BLaER1 (cell line): ENCODE results near the gene SLC13A5.
A peak's percentile ranks its signal among the peaks of the same experiment; 100 is the strongest.
"Not testable (repeated sequence)": the region's sequence is repeated elsewhere in the genome, so short reads cannot be mapped to it uniquely, and the experiment has no call there.

ENCODE experiments used
- H3K27ac ChIP-seq: shearing (Covaris generic); formaldehyde crosslinking; 2 replicates; pipeline ENCODE4 v1.8.1; 2022
- H3K27me3 ChIP-seq: shearing (Covaris generic); formaldehyde crosslinking; 2 replicates; pipeline ENCODE4 v1.8.1; 2022
- H3K36me3 ChIP-seq: shearing (Covaris generic); formaldehyde crosslinking; 2 replicates; pipeline ENCODE4 v1.8.1; 2022
- H3K4me1 ChIP-seq: shearing (Covaris generic); formaldehyde crosslinking; 2 replicates; pipeline ENCODE4 v1.8.1; 2022
- H3K4me2 ChIP-seq: shearing (Covaris generic); formaldehyde crosslinking; 2 replicates; pipeline ENCODE4 v1.8.1; 2022
- H3K4me3 ChIP-seq: shearing (Covaris generic); formaldehyde crosslinking; 2 replicates; pipeline ENCODE4 v1.8.1; 2022
- H3K9ac ChIP-seq: shearing (Covaris generic); formaldehyde crosslinking; 2 replicates; pipeline ENCODE4 v1.8.1; 2022
- H3K9me3 ChIP-seq: shearing (Covaris generic); formaldehyde crosslinking; 2 replicates; pipeline ENCODE4 v1.8.1; 2022
- H4K20me1 ChIP-seq: shearing (Covaris generic); formaldehyde crosslinking; 2 replicates; pipeline ENCODE4 v1.8.1; 2022
- Cebpa-rat ChIP-seq: shearing (Covaris generic); IDR thresholded peaks from 2 replicates; pipeline ENCODE4 v1.8.1; 2022

The SLC13A5 gene

DNA sequence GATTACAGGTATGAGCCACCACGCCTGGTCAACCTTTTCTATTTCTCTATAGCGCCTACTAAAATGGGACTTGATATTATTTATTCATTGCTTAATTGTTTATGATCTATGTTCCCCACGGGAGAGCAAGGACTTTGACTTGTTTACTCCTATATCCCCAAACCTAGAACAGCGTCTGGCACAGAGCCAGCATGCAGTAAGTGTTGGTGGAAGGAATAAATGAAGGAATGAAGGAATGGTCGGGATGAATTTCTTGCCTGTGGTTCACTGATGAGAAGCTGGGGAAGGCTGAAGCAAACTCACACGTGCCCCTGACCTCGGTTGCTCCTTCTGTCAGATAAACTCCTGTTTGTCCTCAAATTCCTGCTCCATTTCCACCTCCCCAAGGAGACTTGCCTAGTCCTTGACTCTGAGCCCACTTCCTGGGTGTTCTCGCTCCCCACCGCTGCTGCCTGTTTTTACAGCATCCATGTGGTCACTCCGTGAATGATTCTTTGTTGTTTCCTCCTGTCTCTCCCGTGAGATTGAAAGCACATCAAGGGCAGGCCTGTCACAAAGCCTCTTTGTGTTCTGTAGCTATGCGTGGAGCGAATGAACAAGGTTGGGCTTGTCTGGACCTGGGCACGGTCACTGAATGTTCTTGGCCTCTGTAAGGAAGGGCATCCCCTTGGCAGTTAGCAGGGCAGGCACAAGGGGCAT lies 44.3 kb downstream of the SLC13A5 start:
- no peaks in the 10 kb centered on the region for H3K9me3 ChIP-seq
- no peaks in the 10 kb centered on the region for H3K36me3 ChIP-seq
- no peak overlapping the region for H3K9ac ChIP-seq
- H3K4me2 ChIP-seq = no peak overlapping the region
- no peak overlapping the region for H3K27ac ChIP-seq
- H4K20me1 ChIP-seq = peaks cover 5% of the 10 kb centered on the region; the same call in 1 of the 2 replicates
- peaks cover 25% of the 10 kb centered on the region for H3K4me1 ChIP-seq
- no peaks in the 10 kb centered on the region for H3K27me3 ChIP-seq
- TF ChIP-seq Cebpa-rat = no peak
- no peak overlapping the region for H3K4me3 ChIP-seq

DNA sequence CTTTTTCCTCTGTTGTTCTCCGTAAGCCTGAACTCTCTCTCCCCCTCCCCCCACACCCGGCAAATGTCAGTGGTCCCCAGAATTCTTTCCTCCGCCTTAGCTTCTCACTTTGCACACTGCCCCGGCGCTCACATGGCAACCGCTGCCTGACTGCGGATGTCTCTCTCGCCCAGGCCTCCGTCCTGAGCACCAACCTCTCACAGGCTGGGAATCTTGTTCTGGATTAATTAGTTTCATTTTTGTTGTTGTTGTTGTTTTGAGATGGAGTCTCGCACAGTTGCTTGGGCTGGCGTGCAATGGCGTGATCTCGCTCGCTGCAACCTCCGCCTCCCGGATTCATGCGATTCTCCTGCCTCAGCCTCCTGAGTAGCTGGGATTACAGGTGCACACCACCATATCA lies 45.0 kb downstream of the SLC13A5 start:
- Histone ChIP-seq H3K9me3 (no peaks in the 10 kb centered on the region), H3K36me3 (no peaks in the 10 kb centered on the region), H4K20me1 (peaks cover 5% of the 10 kb centered on the region; the same call in 1 of the 2 replicates), H3K4me2 (peak overlapping the region; percentile 72), H3K9ac (no peak overlapping the region), H3K4me3 (no peak overlapping the region), H3K4me1 (peaks cover 25% of the 10 kb centered on the region), H3K27ac (no peak overlapping the region), H3K27me3 (no peaks in the 10 kb centered on the region)
- no peak for TF ChIP-seq Cebpa-rat

DNA sequence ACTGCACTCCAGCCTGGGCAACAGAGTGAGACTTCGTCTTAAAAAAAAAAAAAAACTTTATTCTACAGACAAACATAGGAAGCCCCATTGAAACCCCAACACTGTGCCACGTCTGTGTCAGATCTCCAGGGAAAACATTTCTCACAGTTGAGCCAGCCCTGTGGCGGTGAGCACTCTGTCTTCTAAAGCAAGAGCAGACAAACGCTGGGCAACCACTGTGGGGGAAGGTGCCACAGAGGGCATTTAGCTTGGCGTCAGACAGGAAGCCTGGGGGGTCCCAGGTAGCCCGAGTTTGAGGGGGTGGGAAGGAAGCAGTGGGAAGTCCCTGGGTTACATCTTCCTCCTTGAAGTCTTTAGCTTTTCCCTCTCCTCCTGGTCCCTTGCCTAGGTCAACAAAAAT lies 45.7 kb downstream of the SLC13A5 start:
- no peak overlapping the region for H3K4me3 ChIP-seq
- H3K9ac ChIP-seq = no peak overlapping the region
- no peak overlapping the region for H3K27ac ChIP-seq
- H3K4me1 ChIP-seq = peaks cover 25% of the 10 kb centered on the region
- no peaks in the 10 kb centered on the region for H3K9me3 ChIP-seq
- peak overlapping the region; percentile 72 for H3K4me2 ChIP-seq
- H3K27me3 ChIP-seq = no peaks in the 10 kb centered on the region
- peaks cover 5% of the 10 kb centered on the region; the same call in 1 of the 2 replicates for H4K20me1 ChIP-seq
- no peak for TF ChIP-seq Cebpa-rat
- no peaks in the 10 kb centered on the region for H3K36me3 ChIP-seq

DNA sequence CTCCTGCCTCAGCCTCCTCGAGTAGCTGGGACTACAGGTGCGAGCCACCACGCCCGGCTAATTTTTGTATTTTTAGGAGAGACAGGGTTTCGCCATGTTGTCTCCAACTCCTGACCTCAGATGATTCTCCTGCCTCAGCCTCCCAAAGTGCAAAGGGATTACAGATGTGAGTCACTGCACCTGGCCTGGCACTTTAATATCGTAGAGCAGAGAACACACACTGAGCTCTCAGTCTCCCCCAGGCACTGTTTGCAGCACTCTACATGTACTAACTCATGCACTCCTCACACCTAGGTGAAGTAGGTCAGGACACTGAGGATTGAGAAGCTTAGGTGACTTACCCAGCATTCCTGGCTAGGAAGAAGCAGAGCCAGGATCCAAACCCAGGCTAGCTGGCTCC lies 46.6 kb downstream of the SLC13A5 start:
- Histone ChIP-seq H3K27me3 (no peaks in the 10 kb centered on the region), H3K4me3 (no peak overlapping the region), H3K4me2 (peak overlapping the region; percentile 72), H3K36me3 (no peaks in the 10 kb centered on the region), H3K4me1 (peaks cover 31% of the 10 kb centered on the region), H3K9ac (no peak overlapping the region), H4K20me1 (peaks cover 5% of the 10 kb centered on the region; the same call in 1 of the 2 replicates), H3K9me3 (no peaks in the 10 kb centered on the region), H3K27ac (no peak overlapping the region)
- no peak for TF ChIP-seq Cebpa-rat

DNA sequence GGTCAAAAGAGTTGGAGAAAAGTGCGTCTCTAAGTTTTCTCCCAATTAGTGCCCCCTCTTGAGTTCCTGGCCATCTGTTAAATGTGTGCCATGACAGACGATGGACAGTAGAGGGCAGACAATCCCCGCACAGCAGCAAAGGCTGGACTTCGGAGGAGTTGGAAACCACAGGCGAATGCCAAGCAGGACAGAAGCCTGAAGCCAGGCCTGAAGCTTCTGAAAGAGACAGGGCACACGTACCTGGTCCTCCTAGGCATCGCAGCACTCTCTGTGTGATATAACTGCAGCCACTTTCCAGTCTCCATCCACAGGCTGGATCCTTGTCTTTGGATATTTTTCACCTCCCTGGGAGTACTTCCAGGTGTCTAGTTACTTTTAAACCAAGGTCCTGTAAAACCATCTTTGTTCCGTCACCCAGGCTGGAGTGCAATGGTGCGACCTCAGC lies 47.1 kb downstream of the SLC13A5 start:
- no peaks in the 10 kb centered on the region for H3K9me3 ChIP-seq
- peak overlapping the region; percentile 43 for H3K4me2 ChIP-seq
- H4K20me1 ChIP-seq = peaks cover 5% of the 10 kb centered on the region
- H3K27ac ChIP-seq = no peak overlapping the region
- no peak overlapping the region for H3K4me3 ChIP-seq
- H3K36me3 ChIP-seq = no peaks in the 10 kb centered on the region
- no peaks in the 10 kb centered on the region for H3K27me3 ChIP-seq
- H3K4me1 ChIP-seq = peaks cover 36% of the 10 kb centered on the region
- TF ChIP-seq Cebpa-rat = no peak
- no peak overlapping the region for H3K9ac ChIP-seq

DNA sequence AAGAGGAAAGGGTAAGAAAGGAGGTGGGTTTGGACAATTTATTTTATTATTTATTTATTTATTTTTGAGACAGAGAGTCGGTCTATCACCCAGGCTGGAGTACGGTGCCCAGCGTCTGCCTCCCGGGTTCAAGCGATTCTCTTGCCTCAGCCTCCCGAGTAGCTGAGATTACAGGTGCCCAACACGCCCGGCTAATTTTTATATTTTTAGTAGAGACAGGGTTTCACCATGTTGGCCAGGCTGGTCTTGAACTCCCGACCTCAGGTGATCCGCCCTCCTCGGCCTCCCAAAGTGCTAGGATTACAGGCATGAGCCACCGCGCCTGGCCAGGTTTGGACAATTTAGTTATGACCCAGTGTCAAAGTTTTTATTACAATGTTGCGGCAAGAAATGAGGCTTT lies 50.0 kb downstream of the SLC13A5 start:
- H3K9ac ChIP-seq, H3K9me3 ChIP-seq, H4K20me1 ChIP-seq, H3K36me3 ChIP-seq, H3K4me3 ChIP-seq, H3K27me3 ChIP-seq, H3K27ac ChIP-seq, H3K4me2 ChIP-seq: not testable (repeated sequence)
- H3K4me1 ChIP-seq = peaks cover 49% of the 10 kb centered on the region

DNA sequence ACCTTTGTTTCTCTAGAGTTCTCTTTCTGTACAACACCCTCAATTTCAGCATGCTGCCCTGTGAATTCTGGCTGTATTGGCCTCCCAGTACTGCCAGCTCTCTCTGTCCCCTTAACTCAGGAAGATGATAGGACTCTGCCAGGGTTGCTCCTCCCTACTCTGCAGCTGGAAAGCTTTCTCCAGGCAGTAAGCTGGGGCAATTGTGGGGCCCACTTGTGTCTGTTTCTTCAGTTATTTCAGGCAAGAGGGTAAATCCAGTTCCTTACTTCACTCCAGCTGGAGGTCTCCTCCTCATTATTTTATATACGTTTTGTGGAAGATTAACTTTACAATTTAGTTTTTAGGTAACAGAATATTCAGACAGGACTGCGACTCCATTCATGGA lies 51.7 kb downstream of the SLC13A5 start:
- peak overlapping the region; percentile 83 for H3K4me2 ChIP-seq

DNA sequence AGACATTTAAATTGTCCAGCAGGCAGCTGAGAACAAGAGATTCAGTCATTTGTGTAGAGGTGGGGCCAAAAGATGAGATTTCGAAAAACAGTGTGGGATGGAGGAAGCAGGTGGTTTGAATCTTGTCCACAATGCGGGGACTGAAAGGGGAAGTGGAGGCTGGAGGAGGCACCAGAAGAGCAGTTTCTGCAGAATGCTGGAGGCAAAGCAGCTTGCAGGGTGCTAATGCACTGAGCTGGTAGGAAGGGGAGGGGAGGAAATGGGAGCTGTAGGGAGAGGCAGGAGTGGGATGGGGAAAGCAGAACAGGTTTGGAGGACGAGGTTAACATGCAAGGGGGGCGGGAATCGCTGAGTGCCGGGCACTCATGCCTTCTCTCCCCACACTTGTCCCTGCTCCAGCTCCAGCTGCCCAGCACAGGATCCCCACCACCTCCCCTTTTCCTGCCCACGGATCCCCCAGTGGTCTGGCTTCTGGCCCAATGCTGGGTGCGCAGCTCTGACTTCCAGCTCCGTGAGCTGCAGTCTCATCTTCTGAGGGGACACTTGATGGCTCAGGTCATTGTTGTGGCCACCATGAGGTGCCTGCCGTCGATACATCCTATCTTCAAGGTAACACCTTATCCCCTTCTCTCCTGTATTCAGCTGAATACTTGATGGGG lies 52.2 kb downstream of the SLC13A5 start:
- no peaks in the 10 kb centered on the region for H3K36me3 ChIP-seq
- no peaks in the 10 kb centered on the region for H3K9me3 ChIP-seq
- no peak overlapping the region; the same call in 1 of the 2 replicates for H3K9ac ChIP-seq
- peaks cover 34% of the 10 kb centered on the region for H3K4me1 ChIP-seq
- H3K4me3 ChIP-seq = 0 out of 2 replicates have a peak overlapping the region, but pooled peaks have one; percentile 21
- TF ChIP-seq Cebpa-rat = no peak
- no peaks in the 10 kb centered on the region; the same call in 1 of the 2 replicates for H4K20me1 ChIP-seq
- H3K4me2 ChIP-seq = peak overlapping the region; percentile 83
- peaks cover 26% of the 10 kb centered on the region for H3K27me3 ChIP-seq
- H3K27ac ChIP-seq = no peak overlapping the region

More for the DNA sequence above, 51.7 kb downstream of the SLC13A5 start:
- TF ChIP-seq Cebpa-rat = no peak
- H3K27me3 ChIP-seq = peaks cover 21% of the 10 kb centered on the region
- H3K36me3 ChIP-seq = no peaks in the 10 kb centered on the region
- H3K4me3 ChIP-seq = no peak overlapping the region
- no peaks in the 10 kb centered on the region for H3K9me3 ChIP-seq
- H3K27ac ChIP-seq = no peak overlapping the region
- peaks cover under 1% of the 10 kb centered on the region for H4K20me1 ChIP-seq
- no peak overlapping the region for H3K9ac ChIP-seq
- peaks cover 39% of the 10 kb centered on the region for H3K4me1 ChIP-seq

DNA sequence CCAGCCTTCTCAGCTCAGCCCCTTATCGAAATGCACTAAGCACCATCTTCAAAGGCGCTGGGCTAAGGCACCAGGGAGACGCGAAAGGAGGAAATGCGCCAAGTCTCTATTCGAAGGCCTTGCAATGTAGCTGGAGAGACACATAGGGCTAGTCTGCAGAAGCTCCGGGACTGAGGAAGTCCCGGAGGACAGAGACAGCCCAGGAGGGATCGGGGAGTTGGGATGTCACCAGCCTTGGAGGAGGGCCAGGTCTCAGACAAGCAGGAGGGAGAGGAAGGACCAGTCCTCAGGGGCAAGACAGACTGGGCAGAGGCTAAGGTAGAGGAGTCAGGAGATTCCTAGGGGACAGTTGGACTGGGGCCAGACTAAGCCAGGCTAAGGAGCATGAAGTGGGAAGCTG lies 53.1 kb downstream of the SLC13A5 start:
- Histone ChIP-seq H3K4me1 (peaks cover 38% of the 10 kb centered on the region), H4K20me1 (peaks cover 5% of the 10 kb centered on the region; the same call in 1 of the 2 replicates), H3K36me3 (no peaks in the 10 kb centered on the region), H3K27ac (no peak overlapping the region), H3K4me3 (0 out of 2 replicates have a peak overlapping the region, but pooled peaks have one; percentile 21), H3K4me2 (peak overlapping the region; percentile 83), H3K9ac (no peak overlapping the region), H3K9me3 (no peaks in the 10 kb centered on the region), H3K27me3 (peaks cover 35% of the 10 kb centered on the region)
- no peak for TF ChIP-seq Cebpa-rat

DNA sequence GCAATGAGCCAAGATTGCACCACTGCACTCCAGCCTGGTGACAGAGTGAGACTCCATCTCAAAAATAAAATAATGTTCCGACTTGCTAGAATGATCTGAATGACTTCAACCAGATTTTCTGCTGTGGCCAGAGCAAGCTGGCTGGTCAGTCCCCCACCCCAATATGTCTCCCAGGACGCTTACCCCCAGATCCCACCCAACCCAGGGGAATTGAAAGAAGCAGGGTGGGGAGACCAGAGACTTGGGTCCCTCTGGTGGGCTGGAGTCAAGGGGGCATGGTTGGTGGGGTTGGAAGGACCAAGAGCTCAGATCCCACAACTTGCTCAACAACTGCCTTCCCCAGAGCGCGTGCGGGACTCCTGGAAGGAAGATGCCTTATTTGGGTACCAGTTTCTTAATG lies 54.8 kb downstream of the SLC13A5 start:
- not testable (repeated sequence) for H3K9me3 ChIP-seq, H3K9ac ChIP-seq, H3K4me3 ChIP-seq, H3K4me2 ChIP-seq, H3K36me3 ChIP-seq, H3K27ac ChIP-seq
- Histone ChIP-seq H3K27me3 (peaks cover 52% of the 10 kb centered on the region), H3K4me1 (peaks cover 51% of the 10 kb centered on the region), H4K20me1 (peaks cover 19% of the 10 kb centered on the region; the same call in 1 of the 2 replicates)
